Activated CD8-positive, alpha-beta memory T cell treated with anti-CD3 and anti-CD28 coated beads, Interleukin-2, amount 50 U/mL, for 1 hour (primary cell): ENCODE measurements around the gene ADCY1.
"Not testable (repeated sequence)": the region's sequence is repeated elsewhere in the genome, so short reads cannot be mapped to it uniquely, and the experiment has no call there.

ENCODE experiments used
- DNase-seq: peaks from one replicate; pipeline ENCODE4 v3.0.0-alpha.2; 2020; ENCODE audit errors: extremely low read depth

ADCY1 gene

GRCh38 chr7:45748976-45749375 is 174.8 kb downstream of the ADCY1 start:
- DNase-seq = not testable (repeated sequence)

DNA sequence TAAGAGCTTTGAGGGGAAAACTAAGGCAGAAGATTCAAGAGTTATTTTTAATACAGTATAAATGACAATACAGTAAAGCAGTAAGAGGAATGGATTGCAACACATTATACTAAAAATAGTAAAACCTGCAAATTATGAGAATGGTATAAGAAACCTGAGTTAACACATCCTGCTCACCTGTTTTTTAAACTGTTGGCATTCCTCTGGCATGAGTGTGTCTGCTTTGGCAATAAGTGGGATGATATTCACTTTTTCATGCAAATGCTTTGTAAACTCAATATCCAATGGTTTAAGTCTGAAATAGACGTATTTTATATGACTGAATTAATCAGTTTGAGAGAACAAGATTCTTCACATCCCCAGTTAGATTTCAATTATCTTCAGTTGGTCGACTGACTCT is 177.2 kb downstream of the ADCY1 start:
- not testable (repeated sequence) for DNase-seq

DNA sequence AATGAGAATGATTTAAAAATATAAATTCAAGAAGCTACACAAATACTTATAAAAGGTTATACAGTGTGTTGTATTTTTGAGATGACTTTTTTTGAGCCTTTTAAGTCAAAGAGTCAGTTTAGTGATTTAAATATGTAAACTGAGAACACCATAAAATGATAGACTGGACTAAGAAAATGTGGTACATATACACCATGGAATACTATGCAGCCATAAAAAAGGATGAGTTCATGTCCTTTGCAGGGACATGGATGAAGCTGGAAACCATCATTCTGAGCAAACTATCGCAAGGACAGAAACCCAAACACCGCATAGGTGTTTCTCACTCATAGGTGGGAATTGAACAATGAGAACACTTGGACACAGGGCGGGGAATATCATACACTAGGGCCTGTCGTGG is 182.2 kb downstream of the ADCY1 start:
- not testable (repeated sequence) for DNase-seq

DNA sequence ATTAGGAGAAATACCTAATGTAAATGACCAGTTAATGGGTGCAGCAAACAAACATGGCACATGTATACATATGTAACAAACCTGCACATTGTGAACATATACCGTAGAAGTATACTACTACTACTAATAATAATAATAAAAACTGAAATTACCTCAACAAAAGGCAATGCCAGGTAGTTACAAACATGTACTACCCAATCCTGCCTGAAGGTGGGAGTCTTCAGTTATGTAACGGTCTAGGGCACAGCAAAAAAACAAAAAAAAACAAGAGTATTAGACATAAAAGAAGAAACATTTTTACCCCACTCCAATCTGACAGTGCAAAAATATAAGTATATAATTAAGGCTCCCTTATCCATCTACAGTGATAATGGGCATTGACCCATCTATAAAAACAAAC is 182.6 kb downstream of the ADCY1 start:
- DNase-seq = not testable (repeated sequence)

DNA sequence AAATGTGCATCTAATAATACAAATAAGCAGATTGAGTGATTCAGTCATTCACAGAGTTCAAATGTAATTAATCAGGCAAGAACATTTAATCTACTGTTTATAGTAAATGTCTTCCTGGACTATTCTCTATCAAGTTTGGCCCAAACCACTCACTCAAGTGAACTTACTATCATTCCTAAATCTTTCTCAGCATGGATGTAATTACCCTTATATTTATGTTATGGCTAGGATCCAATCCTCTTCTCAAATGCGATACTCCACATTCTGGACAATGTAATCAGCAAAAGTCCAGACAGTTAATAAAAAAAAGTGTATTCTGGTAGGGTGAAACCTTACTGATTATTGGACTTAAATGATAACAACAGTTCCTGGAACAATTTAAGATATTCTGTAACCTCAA is 185.3 kb downstream of the ADCY1 start:
- not testable (repeated sequence) for DNase-seq

- DNase-seq = not testable (repeated sequence)
Measured at GRCh38 chr7:45761545-45762205, 187.5 kb downstream of the ADCY1 start.

- not testable (repeated sequence) for DNase-seq
Measured at GRCh38 chr7:45762225-45762994, 188.2 kb downstream of the ADCY1 start.

- peak; percentile 95 for DNase-seq
Measured at GRCh38 chr7:45768516-45769394, 194.6 kb downstream of the ADCY1 start.

DNA sequence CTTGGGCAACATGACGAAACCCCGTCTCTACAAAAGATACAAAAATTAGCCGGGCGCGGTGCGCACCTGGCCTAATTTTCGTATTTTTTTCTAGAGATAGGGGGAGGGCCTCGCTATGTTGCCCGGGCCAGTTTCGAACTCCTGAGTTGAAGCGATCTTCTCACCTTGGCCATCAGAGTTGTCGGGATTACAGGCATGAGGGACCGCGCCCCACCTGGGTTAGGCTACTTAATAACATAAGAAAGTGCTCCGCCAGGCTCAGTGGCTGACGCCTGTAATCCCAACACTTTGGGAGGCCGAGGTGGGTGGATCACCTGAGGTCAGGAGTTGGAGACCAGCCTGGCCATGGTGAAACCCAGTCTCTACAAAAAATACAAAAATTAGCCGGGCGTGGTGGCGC is 195.5 kb downstream of the ADCY1 start:
- DNase-seq = not testable (repeated sequence)
